ENCODE measurements around the gene ADSS1. TPM values are rescaled to one million over a fixed set of nuclear protein-coding genes. Genes with fewer than 3 reads are reported as not detected.
A peak's percentile ranks its signal among the peaks of the same experiment; 100 is the strongest.

The ADSS1 gene
- total RNA-seq, 1 donor = 4.3 TPM

DNA sequence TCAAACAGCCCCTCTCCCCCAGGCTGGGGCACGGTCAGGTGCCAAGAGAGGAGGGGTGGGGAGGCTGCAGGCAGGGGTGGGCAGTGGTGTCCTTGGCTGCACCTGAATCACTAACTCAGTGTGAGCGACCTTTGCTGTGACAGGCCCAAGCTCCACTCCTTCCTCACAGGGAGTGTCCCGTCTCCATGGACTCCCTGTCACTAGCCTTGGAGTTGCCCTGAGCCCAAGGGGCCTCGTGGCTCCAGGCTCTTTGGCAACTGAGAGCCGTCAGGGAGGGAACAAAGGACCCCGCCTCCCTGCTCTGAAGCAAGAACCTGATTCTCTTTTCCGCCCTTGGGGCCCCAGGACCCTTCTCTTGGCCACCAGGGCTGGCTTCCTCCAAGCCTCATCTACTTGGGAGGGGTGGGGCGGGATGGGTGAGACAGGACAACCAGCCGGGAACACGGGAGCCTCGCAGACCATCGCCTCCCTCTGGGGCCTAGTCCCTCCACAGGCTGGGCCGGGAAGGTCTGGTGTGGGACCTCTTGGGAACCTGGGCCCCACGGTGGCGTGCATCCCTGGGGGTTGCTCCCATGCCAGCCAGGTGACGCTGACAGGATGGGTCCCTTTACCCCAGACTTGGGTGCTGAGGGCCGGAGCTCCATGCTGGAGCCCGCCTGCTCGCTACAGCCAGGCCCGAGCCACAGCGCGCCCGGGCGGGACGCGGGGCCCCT, 935 bp upstream of the ADSS1 start:
- TF ChIP-seq, protein P1, sequence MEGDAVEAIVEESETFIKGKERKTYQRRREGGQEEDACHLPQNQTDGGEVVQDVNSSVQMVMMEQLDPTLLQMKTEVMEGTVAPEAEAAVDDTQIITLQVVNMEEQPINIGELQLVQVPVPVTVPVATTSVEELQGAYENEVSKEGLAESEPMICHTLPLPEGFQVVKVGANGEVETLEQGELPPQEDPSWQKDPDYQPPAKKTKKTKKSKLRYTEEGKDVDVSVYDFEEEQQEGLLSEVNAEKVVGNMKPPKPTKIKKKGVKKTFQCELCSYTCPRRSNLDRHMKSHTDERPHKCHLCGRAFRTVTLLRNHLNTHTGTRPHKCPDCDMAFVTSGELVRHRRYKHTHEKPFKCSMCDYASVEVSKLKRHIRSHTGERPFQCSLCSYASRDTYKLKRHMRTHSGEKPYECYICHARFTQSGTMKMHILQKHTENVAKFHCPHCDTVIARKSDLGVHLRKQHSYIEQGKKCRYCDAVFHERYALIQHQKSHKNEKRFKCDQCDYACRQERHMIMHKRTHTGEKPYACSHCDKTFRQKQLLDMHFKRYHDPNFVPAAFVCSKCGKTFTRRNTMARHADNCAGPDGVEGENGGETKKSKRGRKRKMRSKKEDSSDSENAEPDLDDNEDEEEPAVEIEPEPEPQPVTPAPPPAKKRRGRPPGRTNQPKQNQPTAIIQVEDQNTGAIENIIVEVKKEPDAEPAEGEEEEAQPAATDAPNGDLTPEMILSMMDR (IDR thresholded peaks at IDR 0.05; ENCODE audit: extremely low read depth, low read depth, low read length) = no peak
- H3K4me1 ChIP-seq (ENCODE audit: insufficient read depth, low read length) = peaks cover 17% of the 10 kb centered on the region
- H3K36me3 ChIP-seq (ENCODE audit: insufficient read depth, low read length) = peaks cover 8% of the 10 kb centered on the region
- H3K4me2 ChIP-seq (ENCODE audit: insufficient read depth, low read length) = peak overlapping the region; percentile 86
- H3K27me3 ChIP-seq (ENCODE audit: insufficient read depth, low read length) = no peaks in the 10 kb centered on the region
- no peaks in the 10 kb centered on the region for H3K79me2 ChIP-seq (ENCODE audit: insufficient read depth, low read length)
- peak overlapping the region; percentile 67 for H3K4me3 ChIP-seq (ENCODE audit: insufficient read depth, low read length)
- H3K9me3 ChIP-seq (ENCODE audit: low read depth, low read length) = no peaks in the 10 kb centered on the region
- H4K20me1 ChIP-seq (ENCODE audit: insufficient read depth, low read length) = peaks cover 28% of the 10 kb centered on the region
- no peak overlapping the region for H3K27ac ChIP-seq (ENCODE audit: low read depth, low read length)
- no peak for DNase-seq (ENCODE audit: insufficient read length, low spot score, missing footprints)
- H2AFZ ChIP-seq (ENCODE audit: low read length) = no peak overlapping the region

DNA sequence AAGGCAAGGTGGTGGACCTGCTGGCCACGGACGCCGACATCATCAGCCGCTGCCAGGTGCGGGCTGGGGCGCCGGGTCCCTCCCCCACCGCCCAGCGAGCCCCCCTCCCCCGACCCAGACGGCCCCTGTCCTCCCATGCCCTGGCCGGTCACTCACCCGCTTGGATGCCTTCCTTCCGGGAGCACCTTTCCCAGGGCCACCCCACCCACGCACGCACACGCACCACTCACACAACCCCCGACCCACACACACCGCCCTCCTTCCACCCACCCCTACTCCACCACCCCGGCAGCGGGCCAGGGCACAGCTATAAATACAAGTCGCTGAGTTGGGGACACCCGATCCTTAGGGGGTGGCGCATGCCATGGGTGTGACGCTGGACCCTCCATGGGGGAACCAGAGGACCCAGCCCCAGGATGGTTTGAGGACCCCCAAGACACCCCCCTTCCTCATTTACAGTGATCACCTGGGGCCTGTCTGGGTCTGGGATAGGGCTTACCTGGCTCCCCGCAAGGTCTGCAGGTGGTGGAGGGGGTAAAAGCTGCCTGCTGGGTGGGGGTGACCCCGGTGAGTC, 465 bp downstream of the ADSS1 start:
- DNase-seq (ENCODE audit: insufficient read length, low spot score, missing footprints) = peak; percentile 92
- no peak overlapping the region for H3K27ac ChIP-seq (ENCODE audit: low read depth, low read length)
- peaks cover 17% of the 10 kb centered on the region for H3K4me1 ChIP-seq (ENCODE audit: insufficient read depth, low read length)
- H3K27me3 ChIP-seq (ENCODE audit: insufficient read depth, low read length) = no peaks in the 10 kb centered on the region
- peak overlapping the region; percentile 86 for H3K4me2 ChIP-seq (ENCODE audit: insufficient read depth, low read length)
- peak overlapping the region; percentile 67 for H3K4me3 ChIP-seq (ENCODE audit: insufficient read depth, low read length)
- H3K36me3 ChIP-seq (ENCODE audit: insufficient read depth, low read length) = peaks cover 8% of the 10 kb centered on the region
- peaks cover 28% of the 10 kb centered on the region for H4K20me1 ChIP-seq (ENCODE audit: insufficient read depth, low read length)
- no peaks in the 10 kb centered on the region for H3K9me3 ChIP-seq (ENCODE audit: low read depth, low read length)
- H3K79me2 ChIP-seq (ENCODE audit: insufficient read depth, low read length) = no peaks in the 10 kb centered on the region
- no peak overlapping the region for H2AFZ ChIP-seq (ENCODE audit: low read length)
- TF ChIP-seq, protein P1 (IDR thresholded peaks at IDR 0.05; ENCODE audit: extremely low read depth, low read depth, low read length) = no peak

DNA sequence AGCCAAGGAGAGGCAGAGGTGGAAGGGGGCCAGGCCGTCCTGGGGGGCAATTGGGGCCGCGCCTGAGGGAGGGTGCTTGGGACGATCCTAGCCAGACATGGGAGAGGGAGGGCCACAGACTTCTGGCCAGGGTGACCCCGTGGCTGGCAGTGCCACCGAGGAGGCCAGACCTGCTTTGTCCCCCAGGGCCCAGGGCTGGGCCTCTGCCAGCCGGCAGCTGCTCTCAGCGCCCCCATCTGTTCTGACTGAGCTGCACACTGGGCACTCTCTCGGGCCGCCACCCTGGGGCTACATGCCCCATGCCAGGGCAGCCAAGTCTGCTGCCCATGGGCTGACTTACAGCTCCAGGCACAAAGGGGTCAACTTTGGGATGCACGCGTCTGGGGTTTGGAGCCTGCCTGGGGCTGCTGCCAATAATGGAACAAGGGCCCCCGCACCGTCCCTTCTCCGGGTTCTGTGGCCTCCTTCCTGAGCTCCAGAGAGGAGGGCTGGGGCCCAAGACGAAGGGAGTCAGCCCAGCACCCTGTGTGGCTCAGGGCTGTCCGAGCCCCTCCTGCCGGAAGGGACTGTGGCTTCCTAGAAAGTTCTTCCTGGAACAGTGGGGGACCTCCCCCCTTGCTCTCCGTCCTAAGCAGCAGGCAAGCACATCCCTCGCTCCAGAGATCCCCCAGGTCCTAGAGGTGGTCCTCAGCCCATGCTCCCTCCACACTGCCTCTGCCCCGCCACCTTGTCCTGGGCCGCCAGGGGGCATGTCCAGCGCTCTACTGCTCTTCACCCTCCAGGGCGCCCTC, 1.1 kb downstream of the ADSS1 start:
- Histone ChIP-seq H3K79me2 (ENCODE audit: insufficient read depth, low read length) (no peaks in the 10 kb centered on the region), H2AFZ (ENCODE audit: low read length) (no peak overlapping the region), H3K27ac (ENCODE audit: low read depth, low read length) (no peak overlapping the region), H3K27me3 (ENCODE audit: insufficient read depth, low read length) (no peaks in the 10 kb centered on the region), H3K9me3 (ENCODE audit: low read depth, low read length) (no peaks in the 10 kb centered on the region), H3K4me1 (ENCODE audit: insufficient read depth, low read length) (peaks cover 17% of the 10 kb centered on the region), H3K36me3 (ENCODE audit: insufficient read depth, low read length) (peaks cover 4% of the 10 kb centered on the region), H4K20me1 (ENCODE audit: insufficient read depth, low read length) (peaks cover 25% of the 10 kb centered on the region), H3K4me2 (ENCODE audit: insufficient read depth, low read length) (peak overlapping the region; percentile 86), H3K4me3 (ENCODE audit: insufficient read depth, low read length) (peak overlapping the region; percentile 67)
- DNase-seq (ENCODE audit: insufficient read length, low spot score, missing footprints) = peak; percentile 98
- TF ChIP-seq, protein P1 (IDR thresholded peaks at IDR 0.05; ENCODE audit: extremely low read depth, low read depth, low read length) = peak; percentile 25
